AG04450 (cell line): ENCODE data around the gene NKX1-1. TPM values are rescaled to one million over a fixed set of nuclear protein-coding genes. Genes with fewer than 3 reads are reported as not detected.

Source experiments
- CTCF ChIA-PET: fragments of 300-600, 350-600 bp; formaldehyde crosslinking; extraction: SDS; loops from one replicate; lab custom pipeline; 2022; ENCODE audit warnings: antibody characterized with exemption, inconsistent platforms; lab: Charles Lee
- POLR2A ChIA-PET: fragments of 350-600 bp; formaldehyde crosslinking; extraction: SDS; loops from one replicate; lab custom pipeline; 2021; ENCODE audit warnings: antibody characterized with exemption, inconsistent platforms; lab: Yijun Ruan, JAX
- DNase-seq: peaks from one replicate; pipeline ENCODE4 v3.0.0-alpha.2; 2011; ENCODE audit warnings: low read depth, low spot score
- H3K27ac ChIP-seq: one replicate; pipeline ENCODE4 v1.5.1; 2012; ENCODE audit warnings: low read depth, low read length, control low read depth
- H3K27me3 ChIP-seq: one replicate; pipeline ENCODE4 v1.6.0; 2012; ENCODE audit warnings: low read length; ENCODE audit not compliant: control insufficient read depth, insufficient read depth
- H3K4me3 ChIP-seq: 2 replicates; pipeline ENCODE4 v1.5.1; 2011; ENCODE audit warnings: mild to moderate bottlenecking, low read depth, low read length, control low read depth
- H3K9me3 ChIP-seq: 2 replicates; pipeline ENCODE4 v1.5.1; 2012; ENCODE audit warnings: low read length; ENCODE audit not compliant: control insufficient read depth, insufficient read depth
- polyA plus RNA-seq: library from polyadenylated mRNA; depleted of rRNA; stranded (reverse); fragments of >200 nt; gene quantifications from 2 replicates; pipeline ENCODE4 v1.2.3, GENCODE V29; 2011
- TF ChIP-seq, protein P1 (sequence below): IDR thresholded peaks from 2 replicates; pipeline ENCODE4 v1.5.1; 2011; ENCODE audit warnings: low read depth, low read length, control low read depth, inconsistent platforms

Gene NKX1-1
- polyA plus RNA-seq, 1 experiment = not detected

DNA sequence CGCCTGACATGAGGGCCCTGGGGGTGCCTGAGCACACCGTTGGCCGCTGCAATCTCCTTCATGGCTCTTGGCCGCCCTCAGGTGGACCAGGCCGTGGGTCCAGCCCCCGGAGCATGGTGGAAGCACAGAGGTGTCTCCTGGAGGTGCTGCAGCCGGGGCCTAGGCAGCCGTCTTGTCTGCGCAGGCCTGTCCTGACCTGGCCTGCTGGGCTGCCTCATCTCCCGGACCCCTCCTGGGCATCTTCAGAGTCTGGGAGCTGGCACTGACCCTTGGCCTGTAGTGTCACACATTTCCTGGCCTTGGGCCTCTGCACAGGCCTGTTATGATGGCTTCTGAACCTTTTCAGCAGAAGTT lies 38.3 kb downstream of the NKX1-1 start:
- DNase-seq = no peak
- ChIA-PET CTCF (interaction anchor here (1.2 kb wide), 1 partner anchor 12 kb away, joined by 3 read pairs; no protein-coding TSS in a partner anchor), POLR2A (no interaction called here)
- Histone ChIP-seq H3K27me3 (no peaks in the 10 kb centered on the region), H3K9me3 (no peaks in the 10 kb centered on the region; the same call in 1 of the 2 replicates), H3K4me3 (no peak overlapping the region), H3K27ac (no peak overlapping the region)
- TF ChIP-seq, protein P1, sequence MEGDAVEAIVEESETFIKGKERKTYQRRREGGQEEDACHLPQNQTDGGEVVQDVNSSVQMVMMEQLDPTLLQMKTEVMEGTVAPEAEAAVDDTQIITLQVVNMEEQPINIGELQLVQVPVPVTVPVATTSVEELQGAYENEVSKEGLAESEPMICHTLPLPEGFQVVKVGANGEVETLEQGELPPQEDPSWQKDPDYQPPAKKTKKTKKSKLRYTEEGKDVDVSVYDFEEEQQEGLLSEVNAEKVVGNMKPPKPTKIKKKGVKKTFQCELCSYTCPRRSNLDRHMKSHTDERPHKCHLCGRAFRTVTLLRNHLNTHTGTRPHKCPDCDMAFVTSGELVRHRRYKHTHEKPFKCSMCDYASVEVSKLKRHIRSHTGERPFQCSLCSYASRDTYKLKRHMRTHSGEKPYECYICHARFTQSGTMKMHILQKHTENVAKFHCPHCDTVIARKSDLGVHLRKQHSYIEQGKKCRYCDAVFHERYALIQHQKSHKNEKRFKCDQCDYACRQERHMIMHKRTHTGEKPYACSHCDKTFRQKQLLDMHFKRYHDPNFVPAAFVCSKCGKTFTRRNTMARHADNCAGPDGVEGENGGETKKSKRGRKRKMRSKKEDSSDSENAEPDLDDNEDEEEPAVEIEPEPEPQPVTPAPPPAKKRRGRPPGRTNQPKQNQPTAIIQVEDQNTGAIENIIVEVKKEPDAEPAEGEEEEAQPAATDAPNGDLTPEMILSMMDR = no peak

DNA sequence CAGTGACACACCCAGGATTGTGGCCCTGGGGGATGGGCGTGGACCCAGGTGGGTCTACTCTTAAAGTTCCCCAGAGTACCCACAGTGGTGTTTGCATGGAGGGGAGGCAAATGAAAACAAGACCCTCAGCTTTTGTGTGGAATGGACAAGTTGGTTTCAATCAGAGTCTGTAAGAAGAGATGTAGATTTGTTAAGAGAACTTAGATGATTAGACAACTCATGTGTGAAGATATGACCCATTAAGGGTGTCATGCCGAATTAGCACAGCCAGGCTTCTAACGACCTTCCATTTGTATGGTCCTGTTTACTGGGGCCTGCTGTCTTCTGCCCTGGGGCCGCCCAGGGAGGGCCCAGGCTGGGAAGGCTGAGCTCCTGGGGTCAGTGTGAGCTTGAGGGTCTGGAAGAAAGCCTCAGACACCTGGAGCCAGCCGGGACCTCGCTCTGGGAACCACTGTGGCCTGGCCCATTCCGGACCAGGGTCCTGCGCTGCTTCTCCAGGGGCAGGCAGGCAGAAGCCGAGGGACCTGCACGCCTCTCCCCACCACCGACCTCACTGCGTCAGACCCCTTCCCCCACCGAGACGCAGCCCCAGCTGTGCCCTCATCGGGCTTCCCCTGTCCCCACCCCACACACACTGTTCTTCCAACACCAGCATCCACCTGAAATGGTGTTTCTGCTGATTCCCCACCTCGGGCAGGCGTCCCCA lies 38.9 kb downstream of the NKX1-1 start:
- Histone ChIP-seq H3K27me3 (no peaks in the 10 kb centered on the region), H3K27ac (no peak overlapping the region), H3K9me3 (no peaks in the 10 kb centered on the region; the same call in 1 of the 2 replicates), H3K4me3 (no peak overlapping the region)
- TF ChIP-seq, protein P1 = no peak
- ChIA-PET CTCF (no interaction called here), POLR2A (no interaction called here)
- DNase-seq = no peak

DNA sequence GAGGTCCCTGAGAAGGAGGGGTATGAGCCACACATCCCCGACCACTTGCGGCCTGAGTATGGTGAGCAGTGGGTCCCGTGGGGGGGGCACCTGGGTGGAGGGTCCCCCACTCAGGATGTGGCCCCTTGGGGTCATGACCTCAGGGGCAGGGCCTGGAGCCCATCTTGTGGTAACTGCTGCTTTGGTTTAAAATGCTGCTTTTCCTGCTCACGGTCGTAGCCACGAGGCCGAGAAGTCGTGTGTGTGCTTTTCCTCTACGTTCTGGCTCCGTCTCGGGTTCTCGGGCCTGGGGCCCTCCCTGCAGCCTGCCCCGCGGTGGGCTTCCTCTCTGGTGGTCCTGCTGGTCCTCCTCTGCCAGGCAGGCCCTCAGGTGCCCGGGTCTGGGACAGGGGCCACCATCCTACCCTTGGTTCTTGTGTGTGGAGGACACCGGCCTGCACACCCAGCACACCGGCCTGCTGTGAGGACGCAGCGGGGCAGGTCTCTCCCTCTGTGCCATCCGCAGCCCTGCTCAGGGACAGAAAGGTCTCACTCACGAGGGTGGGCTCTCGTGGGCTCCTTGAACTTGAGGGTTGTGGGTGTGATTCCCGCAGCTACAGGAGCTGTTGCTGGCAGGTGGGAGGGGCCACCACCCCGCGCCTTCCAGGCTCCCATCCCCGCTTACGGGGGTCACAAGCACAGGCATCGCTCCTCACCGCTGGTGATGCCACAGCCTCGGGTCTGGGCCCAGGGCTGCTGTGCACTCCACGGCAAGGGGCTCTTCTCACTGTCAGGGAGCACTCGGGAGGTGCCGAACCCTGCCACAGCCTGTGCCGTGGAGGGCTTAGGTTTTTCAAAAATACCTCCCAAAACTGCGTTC lies 39.6 kb downstream of the NKX1-1 start:
- no peaks in the 10 kb centered on the region for H3K27me3 ChIP-seq
- CTCF ChIA-PET = no interaction called here
- H3K27ac ChIP-seq = no peak overlapping the region
- POLR2A ChIA-PET = no interaction called here
- H3K4me3 ChIP-seq = no peak overlapping the region
- H3K9me3 ChIP-seq = no peaks in the 10 kb centered on the region; the same call in 1 of the 2 replicates
- DNase-seq = no peak
- TF ChIP-seq, protein P1 = no peak

DNA sequence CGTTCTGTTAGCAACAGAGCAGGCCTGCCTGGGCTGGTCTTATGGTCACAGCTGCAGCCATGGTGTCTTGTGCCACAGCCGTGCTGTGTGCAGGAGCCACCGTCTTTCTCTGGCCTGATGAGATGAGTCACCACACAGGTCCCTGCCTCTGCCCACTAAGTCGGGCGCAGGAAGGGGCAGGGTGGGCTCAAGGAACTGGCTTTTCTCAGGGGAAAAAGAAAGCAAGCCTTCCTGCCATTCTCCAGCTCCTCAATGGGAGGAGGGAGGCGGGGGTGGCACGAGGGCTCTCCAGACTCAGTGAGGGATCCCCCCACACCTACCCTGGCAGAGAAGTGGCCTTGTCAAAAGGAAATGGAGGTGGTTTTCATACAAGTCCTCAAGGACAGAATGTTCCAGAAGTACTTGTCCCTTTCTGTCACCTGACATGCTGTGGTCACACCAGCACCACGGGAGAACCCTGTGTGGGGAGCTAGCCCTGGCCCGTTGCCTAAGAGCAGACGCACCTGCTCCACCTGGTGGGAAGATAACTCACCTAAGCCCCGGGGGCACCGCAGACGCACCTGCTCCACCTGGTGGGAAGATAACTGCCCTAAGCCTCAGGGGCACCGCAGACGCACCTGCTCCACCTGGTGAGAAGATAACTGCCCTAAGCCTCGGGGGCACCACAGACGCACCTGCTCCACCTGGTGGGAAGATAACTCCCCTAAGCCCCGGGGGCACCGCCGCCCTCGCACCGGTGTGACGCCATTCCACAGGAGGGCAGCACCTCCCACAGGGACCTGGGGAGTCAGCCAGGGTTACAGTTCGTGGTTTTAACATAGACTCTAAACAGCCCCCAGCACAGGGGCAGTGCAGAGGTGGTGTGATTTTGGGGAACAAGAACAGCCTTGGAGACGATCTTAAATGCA lies 40.7 kb downstream of the NKX1-1 start:
- no peaks in the 10 kb centered on the region for H3K27me3 ChIP-seq
- ChIA-PET CTCF (interaction anchor here (1.4 kb wide), 1 partner anchor 9 kb away, joined by 5 read pairs; no protein-coding TSS in a partner anchor), POLR2A (no interaction called here)
- H3K9me3 ChIP-seq = peaks cover 3% of the 10 kb centered on the region; the same call in 1 of the 2 replicates
- no peak for DNase-seq
- no peak overlapping the region for H3K27ac ChIP-seq
- TF ChIP-seq, protein P1 = no peak
- no peak overlapping the region for H3K4me3 ChIP-seq
